Neural cell (in vitro differentiated cells): Measurements from ENCODE around the gene HACD4. TPM values are rescaled to one million over a fixed set of nuclear protein-coding genes. Genes with fewer than 3 reads are reported as not detected.

Source experiments
- H2AFZ ChIP-seq: fragments of 200-600, 300-800 bp; sonication (generic), shearing (Covaris generic); 2 replicates; pipeline ENCODE4 v1.6.0; 2014; ENCODE audit warnings: low read depth, mild to moderate bottlenecking, antibody characterized with exemption, low read length, moderate library complexity
- H3F3A ChIP-seq: fragments of 200-600 bp; shearing (Covaris generic); 2 replicates; pipeline ENCODE4 v1.6.1; 2016; ENCODE audit warnings: mild to moderate bottlenecking, moderate library complexity, mixed read lengths, antibody characterized with exemption, low read length; ENCODE audit not compliant: insufficient read depth, poor library complexity, severe bottlenecking
- H3K27ac ChIP-seq: fragments of 200-600, 300-800 bp; sonication (generic), shearing (Covaris generic); 2 replicates; pipeline ENCODE4 v1.5.1; 2014; ENCODE audit warnings: mild to moderate bottlenecking, low read length, moderate library complexity
- H3K27me3 ChIP-seq: fragments of 300-800, 200-600 bp; sonication (generic), shearing (Covaris generic); 2 replicates; pipeline ENCODE4 v1.6.0; 2014; ENCODE audit warnings: mild to moderate bottlenecking, low read depth, low read length, moderate library complexity; ENCODE audit not compliant: insufficient read depth
- H3K36me3 ChIP-seq: fragments of 300-800, 200-600 bp; sonication (generic), shearing (Covaris generic); 2 replicates; pipeline ENCODE4 v1.5.1; 2014; ENCODE audit warnings: mild to moderate bottlenecking, antibody characterized with exemption, low read length, moderate library complexity; ENCODE audit not compliant: insufficient read depth
- H3K4me2 ChIP-seq: fragments of 300-800, 200-600 bp; sonication (generic), shearing (Covaris generic); 2 replicates; pipeline ENCODE4 v1.6.0; 2014; ENCODE audit warnings: mild to moderate bottlenecking, low read length
- H3K4me3 ChIP-seq: fragments of 300-800, 200-600 bp; sonication (generic), shearing (Covaris generic); 2 replicates; pipeline ENCODE4 v1.5.1; 2014; ENCODE audit warnings: mild to moderate bottlenecking, low read length, moderate library complexity
- H3K79me2 ChIP-seq: fragments of 200-600 bp; shearing (Covaris generic); replicated peaks from 2 replicates; pipeline ENCODE4 v1.6.0; 2014; ENCODE audit warnings: mild to moderate bottlenecking, low read length, moderate library complexity; ENCODE audit not compliant: insufficient read depth
- H3K9ac ChIP-seq: fragments of 300-800, 200-600 bp; sonication (generic), shearing (Covaris generic); 2 replicates; pipeline ENCODE4 v1.6.1; 2016; ENCODE audit warnings: mild to moderate bottlenecking, low read length, mixed read lengths
- H3K9me2 ChIP-seq: fragments of 200-600 bp; shearing (Covaris generic); 2 replicates; pipeline ENCODE4 v1.6.1; 2016; ENCODE audit warnings: mild to moderate bottlenecking, low read length, mixed read lengths; ENCODE audit not compliant: insufficient read depth
- H3K9me3 ChIP-seq: fragments of 200-600, 300-800 bp; sonication (generic), shearing (Covaris generic); 2 replicates; pipeline ENCODE4 v1.6.1; 2016; ENCODE audit warnings: mild to moderate bottlenecking, mixed run types, low read length, moderate library complexity, mixed read lengths
- H4K20me1 ChIP-seq: fragments of 200-600 bp; shearing (Covaris generic); 2 replicates; pipeline ENCODE4 v1.6.1; 2016; ENCODE audit warnings: mild to moderate bottlenecking, mixed run types; ENCODE audit not compliant: insufficient read depth
- CTCF ChIP-seq: fragments of 450-650 bp; IDR thresholded peaks from 2 replicates; pipeline ENCODE4 v1.5.1; 2014; ENCODE audit warnings: antibody characterized with exemption, mild to moderate bottlenecking, moderate library complexity; ENCODE audit not compliant: poor library complexity, severe bottlenecking
- EP300 ChIP-seq: fragments of 450-650 bp; conservative IDR thresholded peaks from 2 replicates; pipeline ENCODE4 v1.6.1; 2014; ENCODE audit warnings: antibody characterized with exemption, mild to moderate bottlenecking, moderate library complexity; ENCODE audit not compliant: poor library complexity, severe bottlenecking
- EZH2 ChIP-seq: fragments of 200-600, 300-800 bp; shearing (Covaris generic), sonication (generic); IDR thresholded peaks from 2 replicates; pipeline ENCODE4 v1.6.1; 2014; ENCODE audit warnings: antibody characterized with exemption, low read length, borderline replicate concordance, mild to moderate bottlenecking; ENCODE audit not compliant: insufficient read depth, poor library complexity, severe bottlenecking
- MXI1 ChIP-seq: fragments of 450-650 bp; conservative IDR thresholded peaks from 2 replicates; pipeline ENCODE4 v1.6.1; 2014; ENCODE audit warnings: antibody characterized with exemption, mild to moderate bottlenecking; ENCODE audit not compliant: poor library complexity, severe bottlenecking
- POLR2AphosphoS5 ChIP-seq: IDR thresholded peaks from 2 replicates; pipeline ENCODE4 v1.6.1; 2012
- RAD21 ChIP-seq: fragments of 450-650 bp; conservative IDR thresholded peaks from 2 replicates; pipeline ENCODE4 v1.6.1; 2014; ENCODE audit warnings: antibody characterized with exemption, mild to moderate bottlenecking, moderate library complexity
- REST ChIP-seq: IDR thresholded peaks from 2 replicates; pipeline ENCODE4 v1.6.1; 2012; ENCODE audit warnings: borderline replicate concordance
- SMC3 ChIP-seq: fragments of 450-650 bp; conservative IDR thresholded peaks from 2 replicates; pipeline ENCODE4 v1.6.1; 2014; ENCODE audit warnings: antibody characterized with exemption, mild to moderate bottlenecking, moderate library complexity; ENCODE audit not compliant: poor library complexity
- TAF1 ChIP-seq: IDR thresholded peaks from 2 replicates; pipeline ENCODE4 v1.6.1; 2012; ENCODE audit warnings: low read depth
- polyA plus RNA-seq: library from polyadenylated mRNA; depleted of rRNA; stranded (reverse); fragments of >200 nt; gene quantifications from 2 replicates; pipeline ENCODE4 v1.2.3, GENCODE V29; 2014

HACD4 gene
- polyA plus RNA-seq, 1 donor from 2014 or later, result not detected

GRCh38 chr9:21018177-21018576, 13.3 kb downstream of the HACD4 start:
- no peak overlapping the region for H3K27ac ChIP-seq
- no peaks in the 10 kb centered on the region for H3K27me3 ChIP-seq

GRCh38 chr9:21016701-21017491, 14.5 kb downstream of the HACD4 start:
- no peaks in the 10 kb centered on the region for H3K27me3 ChIP-seq
- no peaks in the 10 kb centered on the region for H4K20me1 ChIP-seq
- no peaks in the 10 kb centered on the region for H3K79me2 ChIP-seq
- H2AFZ ChIP-seq, result no peak overlapping the region
- H3K9me3 ChIP-seq, result no peaks in the 10 kb centered on the region
- TF ChIP-seq CTCF (no peak), POLR2AphosphoS5 (no peak), REST (no peak), TAF1 (no peak), MXI1 (no peak), SMC3 (no peak), RAD21 (no peak), EP300 (no peak), EZH2 (no peak)
- H3K4me3 ChIP-seq, result no peak overlapping the region
- H3K27ac ChIP-seq, result no peak overlapping the region
- H3F3A ChIP-seq, result no peaks in the 10 kb centered on the region
- no peak overlapping the region for H3K9ac ChIP-seq
- H3K36me3 ChIP-seq, result no peaks in the 10 kb centered on the region
- H3K9me2 ChIP-seq, result no peaks in the 10 kb centered on the region
- no peak overlapping the region for H3K4me2 ChIP-seq

More at GRCh38 chr9:21018177-21018576, 13.3 kb downstream of the HACD4 start:
- H4K20me1 ChIP-seq, result no peaks in the 10 kb centered on the region
- no peak overlapping the region for H3K4me2 ChIP-seq
- H3K9me2 ChIP-seq, result no peaks in the 10 kb centered on the region
- H3K36me3 ChIP-seq, result no peaks in the 10 kb centered on the region
- H3F3A ChIP-seq, result no peaks in the 10 kb centered on the region
- TF ChIP-seq EZH2, result no peak
- no peak for TF ChIP-seq MXI1
- TF ChIP-seq POLR2AphosphoS5, result no peak
- no peak overlapping the region for H3K9ac ChIP-seq
- H2AFZ ChIP-seq, result no peak overlapping the region
- no peaks in the 10 kb centered on the region for H3K9me3 ChIP-seq
- no peaks in the 10 kb centered on the region for H3K79me2 ChIP-seq
- no peak overlapping the region for H3K4me3 ChIP-seq
